SK-N-MC (cell line): Measurements from ENCODE around the gene LAMC3.

Experiments
- EZH2 ChIP-seq: fragments of 200-600 bp; sonication (generic); IDR thresholded peaks from one replicate; pipeline ENCODE4 v1.6.1; 2017; ENCODE audit warnings: antibody characterized with exemption
- POLR2AphosphoS5 ChIP-seq: IDR thresholded peaks from 2 replicates; pipeline ENCODE4 v1.6.1; 2012; ENCODE audit warnings: mild to moderate bottlenecking, low read depth, low read length, borderline replicate concordance

DNA sequence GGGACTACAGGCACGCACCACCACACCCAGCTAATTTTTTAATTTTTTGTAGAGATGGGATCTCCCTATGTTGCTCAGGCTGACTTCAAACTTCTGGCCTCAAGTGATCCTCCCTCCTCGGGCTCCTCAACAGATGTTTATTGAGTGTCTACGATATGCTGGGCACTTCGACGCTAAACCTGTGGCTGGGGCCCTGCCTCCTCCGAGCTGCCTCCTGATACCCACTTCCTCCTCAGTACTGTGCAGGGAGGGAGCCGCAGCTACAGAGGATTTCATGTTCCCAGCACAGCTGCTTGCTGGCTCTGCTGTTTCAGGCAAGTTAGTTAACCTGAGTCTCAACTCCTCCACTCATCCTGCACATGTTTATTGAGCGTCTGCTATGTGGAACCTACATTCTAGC lies 97.0 kb downstream of the LAMC3 start:
- TF ChIP-seq EZH2 (no peak), POLR2AphosphoS5 (no peak)
